Right renal pelvis (tissue), 4 donors: Measurements from ENCODE around the gene DPAGT1. TPM values are rescaled to one million over a fixed set of nuclear protein-coding genes. Genes with fewer than 3 reads are reported as not detected.
"Not testable (repeated sequence)": the region's sequence is repeated elsewhere in the genome, so short reads cannot be mapped to it uniquely, and the experiment has no call there.

Experiments
- DNase-seq, 4 donors: peaks; one replicate each; pipeline ENCODE4 v3.0.0-alpha.2; 2013; ENCODE audit warnings: low read depth in 4 of 4, low spot score in 3 of 4, missing footprints in 1 of 4
- polyA plus RNA-seq, 4 donors: library from polyadenylated mRNA; unstranded; fragments of 120-200 nt; gene quantifications; one replicate each; pipeline ENCODE4 v1.2.1, GENCODE V29; 2013; ENCODE audit not compliant: insufficient read length in 4 of 4

The DPAGT1 gene
- polyA plus RNA-seq, 4 donors: 56.3 to 70.4 (median 59.5) TPM

GRCh38 chr11:119116235-119116594 lies 14.6 kb upstream of the DPAGT1 start:
- no peak for DNase-seq

- DNase-seq: no peak
These were observed 14.0 kb upstream of the DPAGT1 start for GRCh38 chr11:119115484-119116234.

- DNase-seq: no peak
These were observed 12.7 kb upstream of the DPAGT1 start for GRCh38 chr11:119114351-119114750.

GRCh38 chr11:119113716-119114115 lies 12.1 kb upstream of the DPAGT1 start:
- DNase-seq: no peak

GRCh38 chr11:119112314-119113020 lies 10.8 kb upstream of the DPAGT1 start:
- no peak for DNase-seq

GRCh38 chr11:119111361-119111925 lies 9.8 kb upstream of the DPAGT1 start:
- no peak for DNase-seq

GRCh38 chr11:119110439-119110838 lies 8.8 kb upstream of the DPAGT1 start:
- no peak for DNase-seq

- DNase-seq: no peak
These were observed 8.2 kb upstream of the DPAGT1 start for GRCh38 chr11:119109843-119110242.

GRCh38 chr11:119108857-119109221 lies 7.2 kb upstream of the DPAGT1 start:
- DNase-seq: no peak

GRCh38 chr11:119108146-119108856 lies 6.6 kb upstream of the DPAGT1 start:
- DNase-seq: no peak

- no peak for DNase-seq
These were observed 6.0 kb upstream of the DPAGT1 start for GRCh38 chr11:119107538-119108145.

- DNase-seq: peak in 3 of 4 donors; percentile 63 to 80 (median 69)
These were observed 5.2 kb upstream of the DPAGT1 start, which contains the start of gene C2CD2L for GRCh38 chr11:119106564-119107537. C2CD2L (plus strand) TSS chr11:119107344; CDS start chr11:119107742, 398 bp downstream.

GRCh38 chr11:119103793-119104192 lies 2.1 kb upstream of the DPAGT1 start:
- DNase-seq: no peak

GRCh38 chr11:119103161-119103664 lies 1.6 kb upstream of the DPAGT1 start:
- DNase-seq: not testable (repeated sequence)

- DNase-seq: no peak
These were observed 477 bp downstream of the DPAGT1 start for GRCh38 chr11:119100994-119101758.

GRCh38 chr11:119100246-119100970 lies 1.2 kb downstream of the DPAGT1 start:
- DNase-seq: no peak

GRCh38 chr11:119099711-119100110 lies 1.9 kb downstream of the DPAGT1 start:
- no peak for DNase-seq
